ELR (cell line): ENCODE measurements around the gene KCNG1.
A peak's percentile ranks its signal among the peaks of the same experiment; 100 is the strongest.
"Not testable (repeated sequence)": the region's sequence is repeated elsewhere in the genome, so short reads cannot be mapped to it uniquely, and the experiment has no call there.

Experiments used
- DNase-seq: peaks from one replicate; pipeline ENCODE4 v3.0.0-alpha.2; 2015; ENCODE audit warnings: low read depth

KCNG1 gene

GRCh38 chr20:50982363-50982762 is 40.5 kb downstream of the KCNG1 start:
- peak; percentile 87 for DNase-seq

GRCh38 chr20:50981714-50982048 is 41.2 kb downstream of the KCNG1 start:
- DNase-seq = no peak

GRCh38 chr20:50980851-50981713 is 41.8 kb downstream of the KCNG1 start:
- peak; percentile 87 for DNase-seq

- DNase-seq = peak; percentile 100
These were observed 42.7 kb downstream of the KCNG1 start for GRCh38 chr20:50980071-50980681.

- not testable (repeated sequence) for DNase-seq
These were observed 44.4 kb downstream of the KCNG1 start for GRCh38 chr20:50978533-50978932.

- DNase-seq = no peak
These were observed 45.6 kb downstream of the KCNG1 start for GRCh38 chr20:50977066-50978021.

- no peak for DNase-seq
These were observed 47.1 kb downstream of the KCNG1 start for GRCh38 chr20:50975701-50976330.

- peak; percentile 18 for DNase-seq
These were observed 53.0 kb downstream of the KCNG1 start for GRCh38 chr20:50969912-50970311.

GRCh38 chr20:50969435-50969834 is 53.5 kb downstream of the KCNG1 start:
- no peak for DNase-seq

- DNase-seq = no peak
These were observed 54.6 kb downstream of the KCNG1 start for GRCh38 chr20:50968289-50968688.

- no peak for DNase-seq
These were observed 55.3 kb downstream of the KCNG1 start for GRCh38 chr20:50967586-50967985.

- no peak for DNase-seq
These were observed 63.3 kb downstream of the KCNG1 start for GRCh38 chr20:50959543-50960126.

GRCh38 chr20:50958615-50959542 is 64.0 kb downstream of the KCNG1 start, which contains the start of gene MOCS3:
Gene MOCS3, plus strand, starts transcription at chr20:50958818. Its CDS starts 25 bp downstream, at chr20:50958843.
- peak; percentile 98 for DNase-seq

GRCh38 chr20:50957798-50958614 is 64.9 kb downstream of the KCNG1 start, which contains the start of gene DPM1:
Gene DPM1, minus strand, starts transcription at chr20:50958532. Its CDS starts 9 bp downstream, at chr20:50958523.
- DNase-seq = peak; percentile 96

- DNase-seq = peak; percentile 36
These were observed 65.6 kb downstream of the KCNG1 start for GRCh38 chr20:50957276-50957675.

GRCh38 chr20:50953821-50954220 is 69.1 kb downstream of the KCNG1 start:
- DNase-seq = no peak
